NCI-H2171 (cell line): ENCODE measurements around the gene RAB43.
"Not testable (repeated sequence)": the region's sequence is repeated elsewhere in the genome, so short reads cannot be mapped to it uniquely, and the experiment has no call there.

Experiments
- DNase-seq: peaks from one replicate; lab custom pipeline; 2025; lab: John Stamatoyannopoulos, UW

Gene RAB43

GRCh38 chr3:129121016-129121791 lies 400 bp downstream of the RAB43 start:
- no peak for DNase-seq

GRCh38 chr3:129120254-129121004 lies 1.2 kb downstream of the RAB43 start:
- no peak for DNase-seq

GRCh38 chr3:129119365-129120100 lies 2.1 kb downstream of the RAB43 start:
- no peak for DNase-seq

GRCh38 chr3:129118745-129119144 lies 2.9 kb downstream of the RAB43 start:
- no peak for DNase-seq

- DNase-seq: no peak
Measured at GRCh38 chr3:129117134-129117533, 4.5 kb downstream of the RAB43 start.

- no peak for DNase-seq
Measured at GRCh38 chr3:129116482-129116946, 5.1 kb downstream of the RAB43 start.

- DNase-seq: no peak
Measured at GRCh38 chr3:129114455-129114854, 7.1 kb downstream of the RAB43 start.

GRCh38 chr3:129112308-129113052 lies 9.1 kb downstream of the RAB43 start:
- no peak for DNase-seq

GRCh38 chr3:129111076-129111780 lies 10.4 kb downstream of the RAB43 start:
- not testable (repeated sequence) for DNase-seq

- no peak for DNase-seq
Measured at GRCh38 chr3:129107793-129108192, 13.8 kb downstream of the RAB43 start.

GRCh38 chr3:129106866-129107565 lies 14.6 kb downstream of the RAB43 start:
- DNase-seq: peak; percentile 3

- no peak for DNase-seq
Measured at GRCh38 chr3:129106320-129106719, 15.3 kb downstream of the RAB43 start.

GRCh38 chr3:129105862-129106261 lies 15.7 kb downstream of the RAB43 start:
- no peak for DNase-seq

GRCh38 chr3:129104498-129105079 lies 17.0 kb downstream of the RAB43 start:
- DNase-seq: no peak

GRCh38 chr3:129104051-129104450 lies 17.6 kb downstream of the RAB43 start:
- no peak for DNase-seq

GRCh38 chr3:129103296-129103695 lies 18.3 kb downstream of the RAB43 start:
- DNase-seq: no peak

GRCh38 chr3:129101370-129102138 lies 20.1 kb downstream of the RAB43 start:
- no peak for DNase-seq

- DNase-seq: no peak
Measured at GRCh38 chr3:129100274-129100673, 21.3 kb downstream of the RAB43 start.

GRCh38 chr3:129095285-129095684 lies 26.3 kb downstream of the RAB43 start:
- DNase-seq: no peak
